DND-41 (cell line): ENCODE data around the gene ACO2.

Source experiments
- CTCF ChIP-seq: IDR thresholded peaks from 2 replicates; pipeline ENCODE4 v1.5.1; 2012; ENCODE audit warnings: borderline replicate concordance, low read length, moderate library complexity, mild to moderate bottlenecking; ENCODE audit not compliant: poor library complexity, severe bottlenecking; ENCODE audit errors: extremely low read depth
- EZH2 ChIP-seq: IDR thresholded peaks from 3 replicates; pipeline ENCODE4 v1.6.1; 2012; ENCODE audit warnings: borderline replicate concordance, low read depth, mild to moderate bottlenecking, moderate library complexity, low read length, inconsistent platforms; ENCODE audit not compliant: severe bottlenecking

- TF ChIP-seq CTCF (no peak), EZH2 (no peak)
Measured at GRCh38 chr22:41445129-41446056, 23.5 kb upstream of the ACO2 start.
